ENCODE data around the gene ITGB5. TPM values are rescaled to one million over a fixed set of nuclear protein-coding genes. Genes with fewer than 3 reads are reported as not detected.

The ITGB5 gene
- total and polyA plus RNA-seq, 2 donors (not counting 1 experiment from before 2014, with no cell fraction given) = 0.15 to 0.54 TPM

GRCh38 chr3:124747111-124747981 is 139.8 kb downstream of the ITGB5 start:
- no peak for DNase-seq
- 87% methylated on average over 10 of the region's 14 CpGs for WGBS (ENCODE audit: insufficient coverage)
- H3K4me1 ChIP-seq (ENCODE audit: control insufficient read depth in 2 of 2, insufficient read depth in 2 of 2, low read length in 2 of 2) = no peaks in the 10 kb centered on the region
- Mint-ChIP-seq H3K27ac (no peak overlapping the region), H3K4me3 (no peak overlapping the region), H3K4me1 (no peaks in the 10 kb centered on the region), H3K9me3 (ENCODE audit: insufficient read depth) (no peaks in the 10 kb centered on the region), H3K27me3 (no peaks in the 10 kb centered on the region)
- H3K27me3 ChIP-seq (replicated peaks in 1 of 4; ENCODE audit: control extremely low read depth in 1 of 4, control insufficient read depth in 3 of 4, insufficient read depth in 4 of 4, low read length in 3 of 4) = no peaks in the 10 kb centered on the region
- TF ChIP-seq, protein P1, sequence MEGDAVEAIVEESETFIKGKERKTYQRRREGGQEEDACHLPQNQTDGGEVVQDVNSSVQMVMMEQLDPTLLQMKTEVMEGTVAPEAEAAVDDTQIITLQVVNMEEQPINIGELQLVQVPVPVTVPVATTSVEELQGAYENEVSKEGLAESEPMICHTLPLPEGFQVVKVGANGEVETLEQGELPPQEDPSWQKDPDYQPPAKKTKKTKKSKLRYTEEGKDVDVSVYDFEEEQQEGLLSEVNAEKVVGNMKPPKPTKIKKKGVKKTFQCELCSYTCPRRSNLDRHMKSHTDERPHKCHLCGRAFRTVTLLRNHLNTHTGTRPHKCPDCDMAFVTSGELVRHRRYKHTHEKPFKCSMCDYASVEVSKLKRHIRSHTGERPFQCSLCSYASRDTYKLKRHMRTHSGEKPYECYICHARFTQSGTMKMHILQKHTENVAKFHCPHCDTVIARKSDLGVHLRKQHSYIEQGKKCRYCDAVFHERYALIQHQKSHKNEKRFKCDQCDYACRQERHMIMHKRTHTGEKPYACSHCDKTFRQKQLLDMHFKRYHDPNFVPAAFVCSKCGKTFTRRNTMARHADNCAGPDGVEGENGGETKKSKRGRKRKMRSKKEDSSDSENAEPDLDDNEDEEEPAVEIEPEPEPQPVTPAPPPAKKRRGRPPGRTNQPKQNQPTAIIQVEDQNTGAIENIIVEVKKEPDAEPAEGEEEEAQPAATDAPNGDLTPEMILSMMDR (IDR thresholded peaks at IDR 0.05) = no peak
- no peak for TF ChIP-seq EZH2 (IDR thresholded peaks at IDR 0.05; ENCODE audit: borderline replicate concordance, insufficient read depth, low read depth, low read length, poor library complexity, severe bottlenecking)
- H3K27ac ChIP-seq (ENCODE audit: low read length in 2 of 2) = no peak overlapping the region
- no peak overlapping the region for H3K9ac ChIP-seq (ENCODE audit: low read length)
- no peak overlapping the region for H2AFZ ChIP-seq (ENCODE audit: insufficient read depth, low read depth, low read length, poor library complexity, severe bottlenecking)
- no peaks in the 10 kb centered on the region for H4K20me1 ChIP-seq (ENCODE audit: control insufficient read depth, insufficient read depth, low read length, poor library complexity, severe bottlenecking)
- H3K4me2 ChIP-seq (replicated peaks; ENCODE audit: low read depth, low read length, poor library complexity, severe bottlenecking) = no peak overlapping the region
- intact Hi-C loops (cut with micrococcal nuclease) = no loop called here
- H3K79me2 ChIP-seq (ENCODE audit: control insufficient read depth, insufficient read depth, low read length) = no peaks in the 10 kb centered on the region
- no peaks in the 10 kb centered on the region for H3K9me3 ChIP-seq (ENCODE audit: control extremely low read depth in 1 of 3, control insufficient read depth in 2 of 3, insufficient read depth in 1 of 3, low read length in 2 of 3)
- POLR2A ChIA-PET = interaction anchor here (0.6 kb wide), 1 partner anchor 137 kb away, joined by 3 read pairs; no protein-coding TSS in a partner anchor
- peaks cover 7 to 32% of the 10 kb centered on the region in 2 experiments for H3K36me3 ChIP-seq (replicated peaks in 1 of 2; ENCODE audit: control extremely low read depth in 1 of 2, control insufficient read depth in 1 of 2, extremely low read depth in 1 of 2, insufficient read depth in 2 of 2, low read length in 1 of 2)
- CTCF ChIA-PET = interaction anchor here (1.9 kb wide), 1 partner anchor 13 kb away, joined by 7 read pairs; no protein-coding TSS in a partner anchor
- H3K4me3 ChIP-seq (ENCODE audit: control extremely low read depth in 1 of 5, extremely low read depth in 1 of 5, insufficient read depth in 1 of 5, low read depth in 2 of 5, low read length in 4 of 5) = no peak overlapping the region
- no peak for ATAC-seq (ENCODE audit: low read depth)

- H3K9me3 ChIP-seq (ENCODE audit: control extremely low read depth in 1 of 3, control insufficient read depth in 2 of 3, insufficient read depth in 1 of 3, low read length in 2 of 3) = no peaks in the 10 kb centered on the region
- intact Hi-C loops (cut with micrococcal nuclease) = no loop called here
- DNase-seq (no peak), ATAC-seq (ENCODE audit: low read depth) (no peak)
- no peak overlapping the region for H2AFZ ChIP-seq (ENCODE audit: insufficient read depth, low read depth, low read length, poor library complexity, severe bottlenecking)
- ChIA-PET CTCF (no interaction called here), POLR2A (no interaction called here)
- Mint-ChIP-seq H3K9me3 (ENCODE audit: insufficient read depth) (no peaks in the 10 kb centered on the region), H3K27me3 (no peaks in the 10 kb centered on the region), H3K4me1 (no peaks in the 10 kb centered on the region), H3K27ac (no peak overlapping the region), H3K4me3 (no peak overlapping the region)
- no peak overlapping the region for H3K27ac ChIP-seq (ENCODE audit: low read length in 2 of 2)
- peaks cover 7 to 48% of the 10 kb centered on the region in 2 experiments for H3K36me3 ChIP-seq (replicated peaks in 1 of 2; ENCODE audit: control extremely low read depth in 1 of 2, control insufficient read depth in 1 of 2, extremely low read depth in 1 of 2, insufficient read depth in 2 of 2, low read length in 1 of 2)
- no peaks in the 10 kb centered on the region for H3K4me1 ChIP-seq (ENCODE audit: control insufficient read depth in 2 of 2, insufficient read depth in 2 of 2, low read length in 2 of 2)
- no peaks in the 10 kb centered on the region for H3K27me3 ChIP-seq (replicated peaks in 1 of 4; ENCODE audit: control extremely low read depth in 1 of 4, control insufficient read depth in 3 of 4, insufficient read depth in 4 of 4, low read length in 3 of 4)
- no peak for TF ChIP-seq EZH2 (IDR thresholded peaks at IDR 0.05; ENCODE audit: borderline replicate concordance, insufficient read depth, low read depth, low read length, poor library complexity, severe bottlenecking)
- TF ChIP-seq, protein P1 (IDR thresholded peaks at IDR 0.05) = no peak
- H3K9ac ChIP-seq (ENCODE audit: low read length) = no peak overlapping the region
- WGBS (ENCODE audit: insufficient coverage) = 97% methylated on average over 6 of the region's 6 CpGs
- H4K20me1 ChIP-seq (ENCODE audit: control insufficient read depth, insufficient read depth, low read length, poor library complexity, severe bottlenecking) = no peaks in the 10 kb centered on the region
- H3K4me3 ChIP-seq (ENCODE audit: control extremely low read depth in 1 of 5, extremely low read depth in 1 of 5, insufficient read depth in 1 of 5, low read depth in 2 of 5, low read length in 4 of 5) = no peak overlapping the region
- no peaks in the 10 kb centered on the region for H3K79me2 ChIP-seq (ENCODE audit: control insufficient read depth, insufficient read depth, low read length)
- no peak overlapping the region for H3K4me2 ChIP-seq (replicated peaks; ENCODE audit: low read depth, low read length, poor library complexity, severe bottlenecking)
Observed at GRCh38 chr3:124745756-124746155, 141.4 kb downstream of the ITGB5 start.
